Measurements from ENCODE around the gene STK33.

STK33 gene

DNA sequence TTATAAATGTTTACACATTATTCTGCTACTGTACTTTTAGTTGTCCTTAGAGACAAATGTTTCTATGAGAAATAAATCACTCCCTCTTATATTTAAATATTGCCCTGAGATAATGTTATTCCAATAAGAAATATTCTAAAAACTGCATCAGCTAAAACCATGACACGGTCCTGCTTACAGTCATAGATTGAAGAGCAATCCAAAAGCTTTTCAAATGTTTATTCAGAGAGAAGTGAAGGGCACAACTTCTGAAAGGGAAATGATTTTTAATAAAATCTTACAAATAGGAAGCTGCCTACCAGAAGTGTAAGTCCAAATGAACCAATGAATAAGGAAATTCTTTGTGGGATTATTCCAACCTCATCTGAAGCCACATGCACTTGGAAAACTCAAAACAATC is 49.2 kb downstream of the STK33 start:
- TF ChIP-seq GATA2 (IDR thresholded peaks at IDR 0.05; ENCODE audit: low read depth, low read length), result no peak
- no peak for TF ChIP-seq GATA3 (IDR thresholded peaks at IDR 0.05; ENCODE audit: low read depth, low read length)

DNA sequence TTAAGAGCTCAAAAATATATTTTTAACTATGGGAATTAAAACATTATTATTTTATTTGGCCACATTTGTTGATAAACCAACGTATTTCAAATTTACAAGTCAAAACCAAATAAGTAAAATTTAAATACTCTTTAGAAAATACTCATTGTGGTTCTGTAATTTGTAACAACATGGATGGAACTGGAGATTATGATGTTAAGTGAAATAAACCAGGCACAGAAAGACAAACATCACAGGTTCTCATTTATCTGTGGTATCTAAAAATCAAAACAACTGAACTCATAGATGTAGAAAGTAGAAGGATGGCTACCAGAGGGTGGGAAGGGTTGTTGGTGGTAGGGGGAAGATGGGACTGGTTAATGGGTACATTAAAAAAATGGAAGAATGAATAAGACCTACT is 50.8 kb downstream of the STK33 start:
- peak; percentile 37; the same call in 1 of the 2 replicates for TF ChIP-seq GATA3 (IDR thresholded peaks at IDR 0.05; ENCODE audit: low read depth, low read length)
- TF ChIP-seq GATA2 (IDR thresholded peaks at IDR 0.05; ENCODE audit: low read depth, low read length), result no peak; the same call in 1 of the 2 replicates

DNA sequence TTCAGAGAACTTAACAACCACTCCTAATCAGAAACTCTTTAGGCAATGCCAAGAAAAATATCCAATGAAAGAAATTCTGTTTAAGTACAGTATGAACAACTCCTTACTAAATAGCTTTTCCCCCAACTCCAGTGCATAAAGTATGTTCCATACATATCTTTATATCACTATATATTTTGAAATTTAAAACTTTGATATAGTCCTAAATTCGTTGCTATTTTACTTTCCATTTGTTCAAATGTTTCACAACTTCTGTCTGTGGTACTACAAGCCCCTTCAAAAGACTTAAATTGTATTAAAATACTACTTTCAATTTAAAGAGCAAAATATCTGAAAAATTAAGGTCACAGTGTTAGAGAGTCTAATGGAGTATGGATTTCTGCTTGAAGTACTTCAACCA is 52.6 kb downstream of the STK33 start:
- no peak for TF ChIP-seq GATA3 (IDR thresholded peaks at IDR 0.05; ENCODE audit: low read depth, low read length)
- no peak for TF ChIP-seq GATA2 (IDR thresholded peaks at IDR 0.05; ENCODE audit: low read depth, low read length)

DNA sequence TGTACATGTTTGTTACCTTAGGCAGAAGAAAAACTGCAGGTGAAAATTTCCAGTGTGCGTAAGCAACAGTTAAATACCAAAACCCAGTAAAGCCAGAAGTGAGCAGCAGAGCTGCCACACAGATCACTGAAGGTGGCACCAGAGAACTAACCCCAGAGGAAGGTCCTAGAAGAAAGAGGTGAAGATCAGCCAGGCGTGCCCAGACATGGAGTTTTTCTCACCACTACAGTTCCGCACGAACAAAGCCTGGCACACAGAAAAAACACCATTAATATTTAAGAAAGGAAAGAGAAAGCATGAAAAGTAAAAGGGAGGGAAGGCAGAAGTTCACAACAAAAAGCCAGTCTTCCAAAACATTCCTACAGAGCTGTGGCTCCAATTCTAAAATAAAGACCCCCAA is 60.7 kb downstream of the STK33 start:
- TF ChIP-seq GATA2 (IDR thresholded peaks at IDR 0.05; ENCODE audit: low read depth, low read length), result no peak

DNA sequence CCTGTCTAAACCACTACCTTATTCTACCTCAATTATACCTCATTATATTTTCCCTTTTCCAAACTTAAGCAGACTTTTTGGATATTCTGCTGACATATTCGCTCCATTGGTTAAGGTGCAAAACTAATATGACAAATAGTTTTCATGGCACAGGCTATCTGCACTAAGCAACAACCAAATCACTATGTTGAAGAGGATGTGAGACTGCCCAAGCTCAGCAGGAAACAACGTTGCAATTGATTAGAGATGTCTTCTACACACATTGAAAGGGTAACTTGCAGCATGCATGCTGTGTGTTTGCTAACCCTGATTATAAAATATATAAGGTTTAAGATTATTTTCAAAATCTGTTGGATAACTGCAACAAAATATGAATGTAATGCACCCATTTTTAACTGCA is 61.6 kb downstream of the STK33 start:
- no peak for TF ChIP-seq GATA3 (IDR thresholded peaks at IDR 0.05; ENCODE audit: low read depth, low read length)
- no peak for TF ChIP-seq GATA2 (IDR thresholded peaks at IDR 0.05; ENCODE audit: low read depth, low read length)

DNA sequence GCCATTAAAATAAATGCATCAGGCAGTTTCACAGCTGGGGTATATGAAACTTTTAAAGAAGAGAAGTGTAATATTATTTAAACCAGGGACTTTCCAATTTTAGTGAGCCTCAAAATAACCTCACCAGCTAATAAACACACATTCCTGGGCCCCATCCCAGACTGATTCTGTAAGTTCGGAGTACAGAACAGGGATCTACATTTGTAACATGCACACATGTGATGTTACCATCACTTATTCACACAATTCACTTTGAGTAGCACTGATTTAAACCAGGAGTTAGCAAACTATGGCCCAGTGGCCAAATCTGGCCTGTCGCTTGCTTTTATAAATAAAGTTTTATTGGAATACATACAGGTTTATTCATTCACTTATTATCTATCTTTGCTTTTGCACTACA is 62.0 kb downstream of the STK33 start:
- TF ChIP-seq GATA3 (IDR thresholded peaks at IDR 0.05; ENCODE audit: low read depth, low read length), result no peak
- no peak for TF ChIP-seq GATA2 (IDR thresholded peaks at IDR 0.05; ENCODE audit: low read depth, low read length)

DNA sequence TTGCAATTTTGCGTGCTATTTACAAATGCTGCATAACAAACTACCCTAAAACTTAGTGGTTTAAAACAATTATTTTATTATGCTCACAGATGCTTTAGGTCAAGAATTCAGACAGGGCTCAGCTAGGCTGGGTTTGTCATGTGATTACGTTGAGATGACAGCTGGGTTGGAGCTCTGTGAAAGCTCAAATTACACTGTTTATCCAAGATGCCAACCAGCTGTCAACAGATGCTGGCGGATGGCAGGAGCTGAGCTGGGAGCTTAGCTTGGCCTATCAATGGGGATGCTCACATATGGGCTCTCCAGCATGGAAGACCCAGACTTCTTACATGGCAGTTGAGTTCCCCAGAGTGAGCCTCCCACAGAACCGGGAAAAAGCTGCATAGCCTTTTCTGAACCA is 62.7 kb downstream of the STK33 start:
- TF ChIP-seq GATA3 (IDR thresholded peaks at IDR 0.05; ENCODE audit: low read depth, low read length), result no peak
- TF ChIP-seq GATA2 (IDR thresholded peaks at IDR 0.05; ENCODE audit: low read depth, low read length), result peak; percentile 29; the same call in 1 of the 2 replicates

DNA sequence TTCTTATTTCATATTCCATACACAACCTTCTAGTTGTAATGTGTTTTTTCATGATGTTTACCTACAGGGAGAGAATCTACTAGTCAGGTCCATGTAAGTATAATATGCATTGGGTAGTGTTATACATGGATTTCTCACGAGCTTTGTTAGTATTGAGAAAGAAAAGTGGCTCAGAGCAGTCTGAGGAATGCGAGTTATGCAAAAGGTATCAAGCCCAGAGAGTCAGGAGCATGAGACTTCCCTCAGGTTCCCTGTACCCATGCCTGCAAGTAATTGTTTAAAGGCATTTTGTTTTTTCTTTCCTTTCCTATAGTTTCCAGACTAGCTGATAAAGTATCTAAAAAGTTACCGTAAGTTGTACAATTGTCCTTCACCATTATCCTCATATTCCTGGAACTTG is 66.1 kb downstream of the STK33 start:
- TF ChIP-seq GATA2 (IDR thresholded peaks at IDR 0.05; ENCODE audit: low read depth, low read length), result no peak
- TF ChIP-seq GATA3 (IDR thresholded peaks at IDR 0.05; ENCODE audit: low read depth, low read length), result no peak

DNA sequence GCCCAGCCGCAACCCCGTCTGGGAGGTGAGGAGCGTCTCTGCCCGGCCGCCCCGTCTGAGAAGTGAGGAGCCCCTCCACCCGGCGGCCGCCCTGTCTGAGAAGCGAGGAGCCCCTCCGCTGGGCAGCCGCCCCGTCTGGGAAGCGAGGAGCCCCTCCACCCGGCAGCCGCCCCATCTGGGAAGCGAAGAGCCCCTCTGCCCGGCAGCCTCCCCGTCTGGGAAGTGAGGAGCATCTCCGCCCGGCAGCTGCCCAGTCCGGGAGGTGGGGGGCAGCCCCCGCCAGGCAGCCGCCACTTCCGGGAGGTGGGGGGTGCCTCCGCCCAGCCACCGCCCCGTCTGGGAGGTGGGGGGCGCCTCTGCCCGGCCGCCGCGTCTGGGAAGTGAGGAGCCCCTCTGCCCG is 70.6 kb downstream of the STK33 start:
- TF ChIP-seq GATA2 (IDR thresholded peaks at IDR 0.05; ENCODE audit: low read depth, low read length) (no peak), GATA3 (IDR thresholded peaks at IDR 0.05; ENCODE audit: low read depth, low read length) (no peak)

DNA sequence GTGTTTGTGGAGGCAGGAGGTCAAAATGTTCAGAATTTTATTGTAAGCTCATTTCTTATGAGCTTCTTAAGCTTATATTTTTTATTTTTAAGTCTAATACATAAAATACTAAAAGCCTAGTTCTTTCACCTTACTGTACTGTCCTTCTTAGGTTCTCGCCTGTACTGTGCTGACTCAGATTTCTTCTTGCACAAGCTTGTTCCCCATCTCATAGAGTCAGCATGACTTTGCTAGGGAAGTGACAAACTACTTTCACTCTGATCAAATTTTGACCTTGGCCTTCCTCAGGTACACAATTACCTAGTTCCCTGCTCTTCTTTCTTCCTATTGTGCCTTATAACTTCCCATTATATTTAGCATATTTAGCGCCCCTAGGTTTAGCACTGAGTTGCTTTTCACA is 81.5 kb downstream of the STK33 start:
- no peak for TF ChIP-seq GATA3 (IDR thresholded peaks at IDR 0.05; ENCODE audit: low read depth, low read length)
- TF ChIP-seq GATA2 (IDR thresholded peaks at IDR 0.05; ENCODE audit: low read depth, low read length), result no peak

DNA sequence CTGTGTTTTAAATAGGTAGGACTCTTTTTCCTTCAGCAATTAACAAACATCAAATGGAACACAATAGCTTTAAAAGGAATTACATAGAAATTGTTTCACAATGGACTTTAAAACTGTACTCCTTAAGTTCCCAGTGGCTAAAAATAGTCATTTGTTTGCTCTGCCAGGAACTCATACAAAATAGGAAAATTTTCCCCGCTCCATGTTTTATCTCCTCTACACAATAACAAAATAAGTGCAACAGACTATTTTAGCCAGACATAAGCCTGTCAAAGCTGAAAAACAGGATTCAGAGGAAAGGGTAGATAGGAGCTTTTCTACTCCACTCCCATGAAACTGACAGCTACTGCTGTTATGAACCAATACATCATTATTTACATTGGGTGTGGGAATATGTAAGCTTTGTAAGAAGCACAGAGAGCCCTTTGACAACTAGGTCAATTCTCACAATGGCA is 90.1 kb downstream of the STK33 start:
- TF ChIP-seq GATA3 (IDR thresholded peaks at IDR 0.05; ENCODE audit: low read depth, low read length), result no peak
- TF ChIP-seq GATA2 (IDR thresholded peaks at IDR 0.05; ENCODE audit: low read depth, low read length), result no peak

DNA sequence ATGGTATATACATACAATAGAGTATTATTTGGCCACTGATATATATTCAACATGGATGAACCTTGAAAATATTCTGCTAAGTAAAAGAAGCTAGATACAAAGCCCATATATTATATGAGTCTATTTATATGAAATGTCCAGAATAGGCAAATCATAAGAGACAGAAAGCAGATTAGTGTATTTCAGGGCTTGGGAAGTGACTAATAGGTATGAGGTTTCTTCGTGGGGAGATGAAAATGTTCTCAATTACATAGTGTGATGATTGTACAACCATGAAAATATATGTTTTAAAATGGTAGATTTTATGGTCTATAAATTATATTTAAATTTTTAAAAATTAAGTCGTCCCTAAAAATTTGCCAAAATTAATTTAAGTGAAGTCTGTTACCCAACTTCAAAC is 92.2 kb downstream of the STK33 start:
- TF ChIP-seq GATA3 (IDR thresholded peaks at IDR 0.05; ENCODE audit: low read depth, low read length) (no peak), GATA2 (IDR thresholded peaks at IDR 0.05; ENCODE audit: low read depth, low read length) (no peak)

DNA sequence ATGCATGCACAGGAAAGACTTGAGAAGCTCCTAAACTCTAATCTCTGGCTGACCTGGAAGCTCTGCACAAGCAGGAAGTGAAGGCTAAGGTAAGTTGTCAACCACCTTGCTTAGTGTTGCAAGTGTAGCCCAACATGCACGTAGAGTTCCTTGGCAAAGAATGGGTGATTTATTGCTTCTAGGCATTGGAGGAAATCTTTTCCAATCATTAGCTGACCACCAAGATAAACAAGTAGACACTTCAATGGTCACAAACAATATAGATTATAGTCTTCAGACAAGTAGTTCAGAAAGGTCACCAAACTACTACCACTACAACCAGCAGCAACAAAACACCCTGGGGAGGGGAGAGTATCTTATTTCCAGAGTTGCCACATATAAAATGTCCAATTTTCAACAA is 105.6 kb downstream of the STK33 start:
- TF ChIP-seq GATA2 (IDR thresholded peaks at IDR 0.05; ENCODE audit: low read depth, low read length), result no peak
- no peak for TF ChIP-seq GATA3 (IDR thresholded peaks at IDR 0.05; ENCODE audit: low read depth, low read length)

DNA sequence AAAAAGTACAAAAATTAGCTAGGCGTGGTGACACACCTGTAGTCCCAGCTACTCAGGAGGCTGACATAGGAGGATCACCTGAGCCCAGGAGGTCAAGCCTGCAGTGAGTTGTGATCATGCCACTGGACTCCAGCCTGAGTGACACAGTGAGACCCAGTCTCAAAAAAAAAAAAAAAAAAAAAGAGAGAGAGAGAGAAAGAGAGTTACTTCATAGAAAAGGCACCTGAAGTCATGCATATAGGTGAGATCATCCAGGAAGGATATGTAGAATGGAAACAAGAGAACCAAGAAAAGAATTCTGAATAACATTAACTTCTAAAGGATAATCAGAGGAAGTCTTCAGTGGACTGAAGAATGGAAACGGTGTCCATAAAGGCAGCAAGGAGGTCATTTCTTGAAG is 106.8 kb downstream of the STK33 start:
- TF ChIP-seq GATA2 (IDR thresholded peaks at IDR 0.05; ENCODE audit: low read depth, low read length) (no peak), GATA3 (IDR thresholded peaks at IDR 0.05; ENCODE audit: low read depth, low read length) (no peak)

DNA sequence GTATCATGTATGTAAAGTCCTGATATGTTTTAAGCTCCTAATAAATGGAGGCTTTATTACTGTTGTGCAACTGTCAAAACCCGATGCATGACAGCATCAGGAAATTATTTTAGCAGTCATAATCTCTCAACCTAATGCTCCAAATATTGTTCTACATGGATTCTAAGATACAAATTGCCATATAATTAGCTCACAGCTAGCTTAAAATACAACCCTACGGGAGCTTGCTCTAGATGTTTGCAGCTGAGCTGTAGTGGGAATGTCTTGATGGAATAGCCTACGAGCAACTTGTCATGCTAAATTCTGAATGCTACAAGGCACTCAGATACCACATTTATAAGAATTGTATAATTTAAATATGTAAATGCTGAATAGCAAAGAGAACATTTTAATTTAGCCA is 109.8 kb downstream of the STK33 start:
- TF ChIP-seq GATA2 (IDR thresholded peaks at IDR 0.05; ENCODE audit: low read depth, low read length) (no peak), GATA3 (IDR thresholded peaks at IDR 0.05; ENCODE audit: low read depth, low read length) (no peak)

DNA sequence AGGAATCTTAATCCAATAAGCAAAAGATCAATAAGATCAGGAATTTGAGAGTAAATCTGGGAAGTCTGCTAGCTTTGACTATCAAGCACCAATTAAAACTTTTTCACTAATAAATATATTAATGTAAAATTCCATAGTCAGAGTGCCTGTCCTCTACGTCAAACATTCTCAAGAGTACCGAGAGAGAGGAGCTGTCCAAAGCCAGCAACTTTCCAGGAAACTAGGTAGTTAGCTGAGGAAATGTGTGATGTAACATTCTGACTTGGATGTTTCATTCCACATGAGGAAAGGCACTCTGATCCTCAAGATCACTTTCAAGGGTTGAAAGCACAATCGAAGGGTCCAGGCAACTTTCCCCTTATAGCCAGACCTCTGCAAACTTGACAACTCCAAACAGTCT is 113.2 kb downstream of the STK33 start:
- no peak for TF ChIP-seq GATA2 (IDR thresholded peaks at IDR 0.05; ENCODE audit: low read depth, low read length)
- no peak for TF ChIP-seq GATA3 (IDR thresholded peaks at IDR 0.05; ENCODE audit: low read depth, low read length)
